HK-2 (cell line): Measurements from ENCODE around the gene HERC3.

Source experiments
- DNase-seq: peaks from one replicate; pipeline ENCODE4 v3.0.0-alpha.2; 2018; ENCODE audit not compliant: unreplicated experiment

HERC3 gene

GRCh38 chr4:88660446-88661294 is 68.4 kb downstream of the HERC3 start:
- DNase-seq, result no peak

GRCh38 chr4:88661739-88662138 is 69.5 kb downstream of the HERC3 start:
- no peak for DNase-seq

DNA sequence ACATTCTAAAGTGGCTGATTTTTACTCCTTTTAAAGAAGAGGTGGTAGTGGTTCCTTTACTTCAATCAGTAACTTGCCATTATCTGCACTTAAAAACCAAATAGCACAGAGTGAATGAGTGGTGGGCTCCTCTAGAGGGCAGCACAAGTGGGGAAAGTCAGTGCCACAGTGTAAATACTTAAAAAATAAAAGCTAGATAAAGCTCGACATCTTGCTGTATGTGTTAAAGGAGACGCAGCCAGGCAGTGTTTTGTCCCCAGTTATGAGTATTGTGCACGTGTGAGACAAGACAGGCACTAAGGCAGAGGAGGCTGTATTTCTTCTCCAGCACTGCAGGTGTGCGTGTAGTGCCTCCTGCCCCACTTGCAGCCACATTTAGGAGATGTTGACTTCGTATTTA is 80.7 kb downstream of the HERC3 start:
- DNase-seq, result no peak

DNA sequence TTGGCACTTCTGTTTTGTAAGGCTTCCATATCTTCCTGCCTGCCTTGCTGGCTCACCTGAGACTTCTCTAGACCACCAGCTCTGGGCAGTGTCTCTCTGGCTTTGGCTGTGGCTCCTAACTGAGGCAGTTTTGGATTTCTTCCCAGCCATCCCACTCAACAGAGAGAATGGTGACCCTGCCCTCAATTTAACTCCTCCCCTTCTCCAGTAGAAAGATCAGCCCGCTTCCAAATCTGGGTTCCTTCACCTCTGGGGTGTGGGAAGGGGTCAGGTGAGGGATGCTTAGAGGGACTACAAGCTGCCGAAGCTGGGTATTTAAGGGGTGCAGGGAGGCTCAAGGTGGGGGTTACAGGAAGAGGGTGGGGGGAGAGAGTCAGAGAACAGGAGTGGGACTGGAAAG is 81.6 kb downstream of the HERC3 start:
- DNase-seq, result no peak

DNA sequence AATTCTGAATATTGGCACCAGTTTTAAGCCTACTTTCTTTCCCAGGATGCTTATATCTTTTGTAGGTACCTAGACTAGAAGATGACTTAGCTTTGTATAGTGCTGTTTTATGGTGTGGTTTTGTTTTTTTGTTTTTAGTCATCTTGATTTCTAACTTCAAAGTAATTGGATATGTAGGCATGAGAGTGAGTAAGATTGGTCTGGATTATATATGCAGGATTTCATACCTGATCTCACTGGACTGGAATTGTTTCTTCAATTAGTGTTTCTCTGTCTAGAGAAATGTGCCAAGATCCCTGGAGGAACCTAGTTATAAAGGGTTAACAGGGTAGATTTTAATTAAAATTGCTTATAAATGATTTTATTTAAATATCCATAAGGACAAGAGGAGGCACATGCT is 82.3 kb downstream of the HERC3 start:
- no peak for DNase-seq

DNA sequence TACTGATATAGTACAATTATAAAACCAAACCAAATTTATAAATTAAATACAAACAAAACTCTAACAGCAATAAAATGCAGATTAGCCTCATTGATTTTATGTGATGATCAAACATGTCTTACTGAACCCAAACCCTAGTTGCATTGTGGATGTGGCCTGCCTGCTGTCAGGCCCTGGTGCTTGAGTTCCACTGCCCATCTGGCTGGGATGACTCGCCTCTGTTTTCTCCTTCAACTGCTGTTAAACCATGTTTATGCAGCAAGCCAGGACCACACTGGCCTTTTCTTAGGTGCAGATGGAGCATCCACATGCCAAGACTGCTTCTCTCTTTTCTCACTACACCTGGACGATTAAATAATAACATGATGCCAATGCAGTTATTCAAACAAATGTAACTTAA is 82.7 kb downstream of the HERC3 start:
- DNase-seq, result no peak

GRCh38 chr4:88675543-88675942 is 83.3 kb downstream of the HERC3 start:
- no peak for DNase-seq

DNA sequence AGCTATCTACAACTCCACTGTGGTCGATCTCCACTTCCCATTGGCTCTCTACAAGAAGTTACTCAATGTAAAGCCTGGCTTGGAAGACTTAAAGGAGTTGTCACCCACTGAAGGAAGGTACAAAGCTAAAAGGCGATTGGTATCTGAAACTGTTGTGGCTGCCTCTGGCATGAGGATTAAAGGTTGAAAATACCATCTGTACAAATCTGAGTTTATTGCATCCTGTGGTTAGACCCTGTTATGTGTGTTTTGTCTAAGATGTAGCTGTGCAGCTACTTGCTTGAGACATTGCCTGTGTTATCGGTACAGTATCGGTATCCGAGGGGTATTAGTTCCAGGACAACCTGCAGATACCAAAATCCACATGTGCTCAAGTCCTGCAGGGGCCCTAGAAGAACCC is 88.9 kb downstream of the HERC3 start:
- DNase-seq, result no peak

- DNase-seq, result no peak
These were observed 98.1 kb downstream of the HERC3 start for GRCh38 chr4:88690355-88690754.

DNA sequence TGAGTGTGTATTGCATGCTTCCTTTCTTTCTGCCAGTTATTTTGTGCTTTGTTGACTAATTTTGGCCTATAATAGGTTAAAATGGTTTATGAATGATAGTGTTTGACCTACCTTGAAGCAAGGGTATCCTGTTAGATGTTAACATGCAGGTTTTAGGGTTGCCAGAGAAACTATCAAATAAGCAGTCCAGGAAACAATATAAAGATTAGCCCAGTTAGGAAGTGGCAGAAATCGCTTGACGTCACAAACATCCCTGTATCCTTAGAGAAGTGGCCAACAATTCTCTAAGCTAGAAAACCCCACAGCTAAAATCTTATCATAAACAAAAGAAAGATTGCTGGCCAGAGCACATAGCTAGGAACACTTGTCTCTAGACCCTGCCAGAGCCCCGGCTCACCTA is 101.5 kb downstream of the HERC3 start:
- no peak for DNase-seq

- no peak for DNase-seq
These were observed 104.3 kb downstream of the HERC3 start for GRCh38 chr4:88696630-88697029.

GRCh38 chr4:88697141-88697540 is 104.9 kb downstream of the HERC3 start:
- no peak for DNase-seq

DNA sequence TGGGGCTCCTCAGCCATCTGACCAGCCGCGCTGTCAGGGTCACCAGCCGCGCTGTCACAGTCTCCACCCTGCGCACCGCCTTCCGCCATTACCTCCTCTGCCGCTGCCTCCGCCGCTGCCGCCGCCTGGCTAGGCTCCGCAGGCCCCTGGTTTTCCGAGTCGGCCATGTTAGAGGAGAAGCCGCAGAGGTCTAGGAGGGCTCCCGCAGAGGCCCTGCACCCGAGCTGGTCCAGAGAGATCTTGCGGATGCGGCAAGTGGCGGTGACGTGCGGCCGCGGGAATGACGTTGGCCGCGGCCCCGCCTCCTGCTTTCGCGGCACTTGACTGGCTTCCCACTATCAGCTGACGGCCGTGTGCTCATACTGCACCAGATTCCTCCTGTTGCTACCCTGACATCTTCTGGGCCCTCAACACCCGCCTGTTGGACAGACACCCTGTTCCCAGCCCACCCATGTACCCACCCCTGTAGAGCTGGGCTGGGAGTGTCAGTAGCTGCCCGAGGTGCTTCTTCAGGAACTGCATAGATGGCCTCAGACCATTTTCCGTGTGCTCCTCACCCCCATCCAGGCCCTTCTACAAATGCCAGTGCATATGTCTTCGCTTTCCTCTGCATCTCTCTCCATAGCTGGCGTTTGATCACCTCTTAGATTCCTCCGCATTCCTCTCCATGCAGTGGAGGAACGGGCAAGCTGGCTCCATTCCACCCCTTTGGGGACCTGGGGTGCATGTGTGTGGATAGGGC is 105.5 kb downstream of the HERC3 start, which contains the start of gene NAP1L5:
TSS of gene NAP1L5 (minus strand) at position 242 of the 742 bp plus-strand sequence. CDS start at position 167, 75 bp downstream.
- peak; percentile 28 for DNase-seq

GRCh38 chr4:88698519-88698918 is 106.2 kb downstream of the HERC3 start:
- no peak for DNase-seq

GRCh38 chr4:88702782-88703181 is 110.5 kb downstream of the HERC3 start:
- DNase-seq, result no peak

GRCh38 chr4:88705223-88705622 is 112.9 kb downstream of the HERC3 start:
- no peak for DNase-seq

GRCh38 chr4:88705805-88706492 is 113.7 kb downstream of the HERC3 start:
- no peak for DNase-seq

DNA sequence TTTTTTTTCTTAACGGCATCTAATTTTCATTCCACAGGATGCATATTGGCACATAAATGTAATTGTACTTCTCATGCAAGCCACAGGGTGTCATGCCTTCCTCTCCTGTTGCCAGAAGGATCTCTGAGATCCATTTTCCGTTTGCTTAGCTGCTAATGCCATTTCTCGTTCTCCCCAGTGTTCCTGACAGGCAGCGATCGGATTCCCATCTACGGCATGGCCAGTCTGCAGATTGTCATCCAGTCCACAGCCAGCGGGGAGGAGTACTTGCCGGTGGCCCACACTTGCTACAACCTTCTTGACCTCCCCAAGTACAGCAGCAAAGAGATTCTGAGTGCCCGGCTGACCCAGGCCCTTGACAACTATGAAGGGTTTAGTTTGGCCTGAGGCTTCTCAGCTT is 114.3 kb downstream of the HERC3 start:
- no peak for DNase-seq

GRCh38 chr4:88709989-88710388 is 117.7 kb downstream of the HERC3 start:
- no peak for DNase-seq

DNA sequence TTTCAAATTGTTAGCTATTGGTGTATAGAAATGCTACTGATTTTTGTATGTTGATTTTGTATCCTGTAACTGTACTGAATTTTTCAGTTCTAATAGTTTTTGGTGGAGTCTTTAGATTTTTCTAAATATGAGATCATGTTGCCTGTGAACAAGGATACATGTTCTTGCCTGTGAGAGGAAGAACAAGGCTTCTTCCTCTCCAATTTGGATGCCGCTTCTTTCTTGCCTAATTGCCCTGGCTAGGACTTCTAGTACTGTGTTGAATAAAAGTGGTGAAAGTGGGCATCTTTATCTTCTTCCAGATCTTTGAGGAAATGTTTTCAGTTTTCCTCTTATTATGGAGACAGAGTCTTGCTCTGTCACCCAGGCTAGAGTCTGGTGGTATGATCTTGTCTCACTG is 121.5 kb downstream of the HERC3 start:
- no peak for DNase-seq

DNA sequence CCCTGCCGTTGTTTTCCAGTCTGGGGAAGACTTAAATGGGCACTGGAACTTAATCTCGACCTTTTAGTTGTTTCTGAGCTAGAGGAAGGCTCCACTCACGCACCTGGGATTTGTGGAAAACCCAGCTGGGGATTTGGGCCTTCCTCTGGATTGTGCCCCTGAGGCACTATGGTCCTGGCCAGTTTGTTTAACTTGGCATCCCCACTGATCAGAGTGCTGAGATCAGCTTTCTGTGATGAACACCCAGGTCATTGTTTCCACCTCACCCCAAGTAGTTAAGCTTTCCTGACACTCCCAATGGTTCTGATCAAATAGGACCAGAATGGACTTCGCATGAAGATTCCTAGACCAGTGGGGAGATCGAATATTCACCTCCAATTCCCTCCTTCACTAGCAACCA is 125.8 kb downstream of the HERC3 start:
- no peak for DNase-seq

GRCh38 chr4:88719381-88719780 is 127.1 kb downstream of the HERC3 start:
- no peak for DNase-seq
